Hepatocyte (in vitro differentiated cells): ENCODE data around the gene ALDOB. TPM values are rescaled to one million over a fixed set of nuclear protein-coding genes. Genes with fewer than 3 reads are reported as not detected.
A peak's percentile ranks its signal among the peaks of the same experiment; 100 is the strongest.

Source experiments
- DNase-seq: peaks from one replicate; pipeline ENCODE4 v3.0.0-alpha.2; 2016; ENCODE audit warnings: low spot score
- H2AFZ ChIP-seq: fragments of 200-600 bp; sonication (generic); 2 replicates; pipeline ENCODE4 v1.6.0; 2016; ENCODE audit warnings: antibody characterized with exemption, mild to moderate bottlenecking
- H3K27ac ChIP-seq: fragments of 200-600 bp; sonication (generic); 2 replicates; pipeline ENCODE4 v1.5.1; 2016; ENCODE audit warnings: mild to moderate bottlenecking
- H3K27me3 ChIP-seq: fragments of 200-600 bp; sonication (generic); 2 replicates; pipeline ENCODE4 v1.6.1; 2016
- H3K36me3 ChIP-seq: fragments of 200-600 bp; sonication (generic); replicated peaks from 2 replicates; pipeline ENCODE4 v1.5.1; 2016; ENCODE audit warnings: low read depth; ENCODE audit not compliant: insufficient read depth
- H3K4me1 ChIP-seq: fragments of 200-600 bp; sonication (generic); 2 replicates; pipeline ENCODE4 v1.5.1; 2016; ENCODE audit warnings: mild to moderate bottlenecking, moderate library complexity; ENCODE audit not compliant: insufficient read depth
- H3K4me2 ChIP-seq: fragments of 200-600 bp; sonication (generic); 2 replicates; pipeline ENCODE4 v1.6.0; 2016
- H3K4me3 ChIP-seq: fragments of 200-600 bp; sonication (generic); 2 replicates; pipeline ENCODE4 v1.5.1; 2016; ENCODE audit warnings: mild to moderate bottlenecking
- H3K79me2 ChIP-seq: fragments of 200-600 bp; sonication (generic); 2 replicates; pipeline ENCODE4 v1.6.0; 2017; ENCODE audit warnings: mild to moderate bottlenecking
- H3K9me2 ChIP-seq: fragments of 200-600 bp; sonication (generic); replicated peaks from 2 replicates; pipeline ENCODE4 v1.6.0; 2017; ENCODE audit warnings: mild to moderate bottlenecking; ENCODE audit not compliant: insufficient read depth
- H3K9me3 ChIP-seq: fragments of 200-600 bp; sonication (generic); 2 replicates; pipeline ENCODE4 v1.5.1; 2016; ENCODE audit warnings: low read depth, mild to moderate bottlenecking
- H4K20me1 ChIP-seq: fragments of 200-600 bp; sonication (generic); 2 replicates; pipeline ENCODE4 v1.6.0; 2016; ENCODE audit warnings: mild to moderate bottlenecking; ENCODE audit not compliant: insufficient read depth, poor library complexity, severe bottlenecking
- EZH2 ChIP-seq: fragments of 200-600 bp; sonication (generic); IDR thresholded peaks from 2 replicates; pipeline ENCODE4 v1.6.1; 2016; ENCODE audit warnings: antibody characterized with exemption, mild to moderate bottlenecking, borderline replicate concordance
- EZH2phosphoT487 ChIP-seq: fragments of 200-600 bp; sonication (generic); IDR thresholded peaks from one replicate; pipeline ENCODE4 v1.6.1; 2018; ENCODE audit warnings: antibody characterized with exemption, mild to moderate bottlenecking, low read depth, moderate library complexity; ENCODE audit not compliant: unreplicated experiment, severe bottlenecking
- WGBS: methylation state at CpG from one replicate; pipeline ENCODE4 v1.1.6; 2016; ENCODE audit warnings: low lambda C conversion rate; ENCODE audit errors: missing lambda C conversion rate; 5-methylcytosine and 5-hydroxymethylcytosine counted together
- polyA plus RNA-seq: library from polyadenylated mRNA; unstranded; fragments of >200 nt; fragmentation: Nextera tagmentation; extraction: Ambion mirVana; gene quantifications from 2 replicates; pipeline ENCODE4 v1.2.1, GENCODE V29; 2016
- total RNA-seq: library from RNA; depleted of rRNA; stranded (reverse); fragments of >200 nt; gene quantifications from 2 replicates; pipeline ENCODE4 v1.2.3, GENCODE V29; 2014
- TF ChIP-seq, protein P1 (sequence below): fragments of 200-600 bp; sonication (generic); IDR thresholded peaks from 2 replicates; pipeline ENCODE4 v1.5.1; 2016; ENCODE audit warnings: antibody characterized with exemption, mild to moderate bottlenecking; ENCODE audit not compliant: poor library complexity

The ALDOB gene
- total and polyA plus RNA-seq, 2 experiments from 2014 or later = 71.6 to 236 TPM

DNA sequence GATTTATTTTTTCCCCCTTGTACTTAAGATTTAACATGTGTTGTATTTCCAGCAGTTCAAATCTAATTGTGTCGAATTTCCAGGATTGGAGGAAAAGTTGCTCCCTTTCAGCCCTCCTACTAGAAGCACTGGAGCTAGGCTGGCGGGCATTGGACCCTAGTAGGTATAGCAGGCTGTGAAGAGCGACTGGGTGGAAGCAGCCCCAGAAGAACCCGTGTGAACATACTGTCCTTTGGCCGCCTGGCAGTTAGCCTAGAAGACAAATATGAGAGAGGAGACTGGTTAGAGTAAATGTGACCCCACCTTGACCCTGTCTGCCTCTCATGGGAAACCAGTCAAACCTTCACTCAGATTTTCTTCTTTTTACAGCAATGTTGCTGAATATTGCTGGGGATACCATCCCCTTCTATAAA, 13.9 kb downstream of the ALDOB start:
- TF ChIP-seq, protein P1, sequence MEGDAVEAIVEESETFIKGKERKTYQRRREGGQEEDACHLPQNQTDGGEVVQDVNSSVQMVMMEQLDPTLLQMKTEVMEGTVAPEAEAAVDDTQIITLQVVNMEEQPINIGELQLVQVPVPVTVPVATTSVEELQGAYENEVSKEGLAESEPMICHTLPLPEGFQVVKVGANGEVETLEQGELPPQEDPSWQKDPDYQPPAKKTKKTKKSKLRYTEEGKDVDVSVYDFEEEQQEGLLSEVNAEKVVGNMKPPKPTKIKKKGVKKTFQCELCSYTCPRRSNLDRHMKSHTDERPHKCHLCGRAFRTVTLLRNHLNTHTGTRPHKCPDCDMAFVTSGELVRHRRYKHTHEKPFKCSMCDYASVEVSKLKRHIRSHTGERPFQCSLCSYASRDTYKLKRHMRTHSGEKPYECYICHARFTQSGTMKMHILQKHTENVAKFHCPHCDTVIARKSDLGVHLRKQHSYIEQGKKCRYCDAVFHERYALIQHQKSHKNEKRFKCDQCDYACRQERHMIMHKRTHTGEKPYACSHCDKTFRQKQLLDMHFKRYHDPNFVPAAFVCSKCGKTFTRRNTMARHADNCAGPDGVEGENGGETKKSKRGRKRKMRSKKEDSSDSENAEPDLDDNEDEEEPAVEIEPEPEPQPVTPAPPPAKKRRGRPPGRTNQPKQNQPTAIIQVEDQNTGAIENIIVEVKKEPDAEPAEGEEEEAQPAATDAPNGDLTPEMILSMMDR = no peak
- TF ChIP-seq EZH2 (no peak), EZH2phosphoT487 (no peak)
- DNase-seq = peak; percentile 29
- Histone ChIP-seq H3K36me3 (no peaks in the 10 kb centered on the region), H4K20me1 (no peaks in the 10 kb centered on the region), H3K4me2 (no peak overlapping the region), H3K9me3 (no peaks in the 10 kb centered on the region), H3K9me2 (no peaks in the 10 kb centered on the region), H3K79me2 (no peaks in the 10 kb centered on the region), H3K4me1 (no peaks in the 10 kb centered on the region), H2AFZ (no peak overlapping the region), H3K27ac (no peak overlapping the region), H3K27me3 (no peaks in the 10 kb centered on the region), H3K4me3 (no peak overlapping the region)
- 74% methylated on average over 5 of the region's 5 CpGs for WGBS

GRCh38 chr9:101419863-101420262, 15.7 kb downstream of the ALDOB start:
- H3K4me1 ChIP-seq = no peaks in the 10 kb centered on the region

GRCh38 chr9:101418518-101419430, 16.8 kb downstream of the ALDOB start:
- no peaks in the 10 kb centered on the region for H3K4me1 ChIP-seq

More at GRCh38 chr9:101419863-101420262, 15.7 kb downstream of the ALDOB start:
- Histone ChIP-seq H3K4me3 (no peak overlapping the region), H3K27ac (no peak overlapping the region), H3K79me2 (no peaks in the 10 kb centered on the region), H3K36me3 (no peaks in the 10 kb centered on the region), H4K20me1 (no peaks in the 10 kb centered on the region), H3K27me3 (no peaks in the 10 kb centered on the region), H3K9me3 (peaks cover under 1% of the 10 kb centered on the region), H3K4me2 (no peak overlapping the region), H2AFZ (no peak overlapping the region), H3K9me2 (no peaks in the 10 kb centered on the region)
- DNase-seq = no peak
- no peak for TF ChIP-seq EZH2phosphoT487
- no peak for TF ChIP-seq EZH2
- TF ChIP-seq, protein P1 = no peak
- WGBS = 80% methylated on average over 2 of the region's 2 CpGs

More at GRCh38 chr9:101418518-101419430, 16.8 kb downstream of the ALDOB start:
- no peaks in the 10 kb centered on the region for H4K20me1 ChIP-seq
- H3K27me3 ChIP-seq = no peaks in the 10 kb centered on the region
- no peak overlapping the region for H2AFZ ChIP-seq
- no peak overlapping the region for H3K27ac ChIP-seq
- H3K4me3 ChIP-seq = no peak overlapping the region
- H3K79me2 ChIP-seq = no peaks in the 10 kb centered on the region
- WGBS = 77% methylated on average over 7 of the region's 7 CpGs
- no peaks in the 10 kb centered on the region for H3K36me3 ChIP-seq
- TF ChIP-seq, protein P1 = no peak
- TF ChIP-seq EZH2 (no peak), EZH2phosphoT487 (no peak)
- peaks cover 7% of the 10 kb centered on the region for H3K9me3 ChIP-seq
- no peaks in the 10 kb centered on the region for H3K9me2 ChIP-seq
- no peak for DNase-seq
- H3K4me2 ChIP-seq = no peak overlapping the region
